ENCODE results near the gene MAST4.

Gene MAST4

DNA sequence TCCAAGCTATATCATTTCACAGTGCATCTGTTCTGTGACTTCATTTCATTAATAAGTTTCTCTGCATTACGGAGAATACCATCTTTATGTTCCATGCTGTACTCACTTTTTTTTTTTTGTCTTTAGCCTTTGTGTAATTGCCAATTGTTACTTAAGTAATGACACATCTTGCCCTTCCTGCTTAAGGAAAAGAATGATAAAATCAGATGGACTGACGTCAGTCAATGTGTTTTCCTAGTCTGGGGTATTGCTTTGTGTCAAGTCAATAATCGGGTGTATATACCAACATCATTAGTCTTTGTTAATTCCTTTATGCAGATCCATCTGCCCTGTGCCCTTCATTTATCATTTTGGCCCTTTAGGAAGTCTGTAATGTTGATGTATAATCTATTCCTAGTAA lies 466.9 kb downstream of the MAST4 start:
- no peak overlapping the region for H3K18ac ChIP-seq (ENCODE audit: low read depth in 1 of 2, low read length in 2 of 2)
- no peak overlapping the region for H2BK120ac ChIP-seq (ENCODE audit: low read depth, low read length)
- no peak overlapping the region for H3K4me3 ChIP-seq (ENCODE audit: insufficient read depth in 1 of 2, low read depth in 1 of 2, low read length in 2 of 2)
- H4K8ac ChIP-seq (ENCODE audit: low read length) = no peak overlapping the region
- no peak overlapping the region for H2BK5ac ChIP-seq (ENCODE audit: low read depth, low read length, poor library complexity, severe bottlenecking)
- peaks cover 17% of the 10 kb centered on the region for H3K79me1 ChIP-seq (replicated peaks; ENCODE audit: low read length, poor library complexity, severe bottlenecking)
- no peaks in the 10 kb centered on the region for H3K27me3 ChIP-seq (ENCODE audit: control insufficient read depth in 1 of 2, insufficient read depth in 1 of 2, low read length in 2 of 2)
- H3K36me3 ChIP-seq (ENCODE audit: control insufficient read depth in 1 of 2, insufficient read depth in 2 of 2, low read depth in 1 of 2, low read length in 2 of 2) = peaks cover 0 to 21% of the 10 kb centered on the region in 2 experiments
- no peak overlapping the region for H2BK12ac ChIP-seq (ENCODE audit: low read length in 2 of 2)
- H4K91ac ChIP-seq (ENCODE audit: low read length) = no peak overlapping the region
- no peak overlapping the region for H3K14ac ChIP-seq (ENCODE audit: low read length in 2 of 2)
- no peak overlapping the region for H2AK5ac ChIP-seq (ENCODE audit: low read length, severe bottlenecking)
- no peak overlapping the region for H3K27ac ChIP-seq (ENCODE audit: low read length, poor library complexity, severe bottlenecking)
- H3K4me1 ChIP-seq (ENCODE audit: control insufficient read depth, insufficient read depth, low read depth, low read length) = peaks cover 3% of the 10 kb centered on the region
- 100% methylated on average over 1 of the region's 3 CpGs for WGBS
- no peak overlapping the region for H3K23ac ChIP-seq (ENCODE audit: low read length in 2 of 2)
- no peak overlapping the region for H3K4ac ChIP-seq (ENCODE audit: low read depth in 1 of 2, low read length in 2 of 2)
- no peak overlapping the region for H2BK15ac ChIP-seq (ENCODE audit: low read depth, poor library complexity, severe bottlenecking)
- H3K9ac ChIP-seq (ENCODE audit: low read length) = no peak overlapping the region
- no peak overlapping the region for H2AFZ ChIP-seq (ENCODE audit: low read depth, low read length)
- H3K9me3 ChIP-seq (ENCODE audit: control insufficient read depth, low read length) = no peaks in the 10 kb centered on the region
- no peak overlapping the region for H3K4me2 ChIP-seq (ENCODE audit: low read length, poor library complexity, severe bottlenecking)
- DNase-seq = no peak

- Histone ChIP-seq H4K91ac (ENCODE audit: low read length) (no peak overlapping the region), H3K4me1 (ENCODE audit: control insufficient read depth, insufficient read depth, low read depth, low read length) (peaks cover 3% of the 10 kb centered on the region), H2BK120ac (ENCODE audit: low read depth, low read length) (no peak overlapping the region), H3K27me3 (ENCODE audit: control insufficient read depth in 1 of 2, insufficient read depth in 1 of 2, low read length in 2 of 2) (no peaks in the 10 kb centered on the region), H2BK5ac (ENCODE audit: low read depth, low read length, poor library complexity, severe bottlenecking) (no peak overlapping the region), H3K4ac (ENCODE audit: low read depth in 1 of 2, low read length in 2 of 2) (no peak overlapping the region), H2BK12ac (ENCODE audit: low read length in 2 of 2) (no peak overlapping the region), H3K36me3 (ENCODE audit: control insufficient read depth in 1 of 2, insufficient read depth in 2 of 2, low read depth in 1 of 2, low read length in 2 of 2) (peaks cover 0 to 21% of the 10 kb centered on the region in 2 experiments), H3K14ac (ENCODE audit: low read length in 2 of 2) (no peak overlapping the region), H2AFZ (ENCODE audit: low read depth, low read length) (no peak overlapping the region), H3K9ac (ENCODE audit: low read length) (no peak overlapping the region), H3K79me1 (replicated peaks; ENCODE audit: low read length, poor library complexity, severe bottlenecking) (peaks cover 18% of the 10 kb centered on the region), H2BK15ac (ENCODE audit: low read depth, poor library complexity, severe bottlenecking) (no peak overlapping the region), H3K4me2 (ENCODE audit: low read length, poor library complexity, severe bottlenecking) (no peak overlapping the region), H2AK5ac (ENCODE audit: low read length, severe bottlenecking) (no peak overlapping the region), H3K18ac (ENCODE audit: low read depth in 1 of 2, low read length in 2 of 2) (no peak overlapping the region), H3K9me3 (ENCODE audit: control insufficient read depth, low read length) (no peaks in the 10 kb centered on the region), H3K27ac (ENCODE audit: low read length, poor library complexity, severe bottlenecking) (no peak overlapping the region), H3K23ac (ENCODE audit: low read length in 2 of 2) (no peak overlapping the region), H4K8ac (ENCODE audit: low read length) (no peak overlapping the region), H3K4me3 (ENCODE audit: insufficient read depth in 1 of 2, low read depth in 1 of 2, low read length in 2 of 2) (no peak overlapping the region)
- 76% methylated on average over 3 of the region's 3 CpGs for WGBS
- peak; percentile 58 for DNase-seq
These were observed 467.6 kb downstream of the MAST4 start for GRCh38 chr5:67063791-67064190.

DNA sequence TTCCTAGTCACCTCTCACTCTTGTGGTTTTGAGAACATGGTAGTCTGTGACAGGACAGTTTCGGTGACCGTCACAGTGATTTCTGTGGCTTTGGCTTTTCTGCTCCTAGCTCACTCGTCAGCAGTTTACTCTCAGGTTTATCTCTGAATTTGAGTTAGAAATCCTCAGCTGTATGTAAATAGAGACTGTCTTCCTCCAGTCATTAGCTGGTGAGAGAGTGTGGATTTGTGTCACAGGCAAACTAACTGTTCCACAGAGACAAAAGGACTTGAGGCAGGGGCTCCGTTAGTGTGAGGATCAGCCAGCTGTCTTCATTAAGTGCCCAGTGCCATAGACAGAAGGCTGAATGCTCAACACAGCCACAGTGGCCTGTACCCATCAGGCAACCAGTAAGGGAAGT lies 469.0 kb downstream of the MAST4 start:
- Histone ChIP-seq H3K23ac (ENCODE audit: low read length in 2 of 2) (no peak overlapping the region), H2AFZ (ENCODE audit: low read depth, low read length) (no peak overlapping the region), H3K36me3 (ENCODE audit: control insufficient read depth in 1 of 2, insufficient read depth in 2 of 2, low read depth in 1 of 2, low read length in 2 of 2) (peaks cover 0 to 26% of the 10 kb centered on the region in 2 experiments), H3K4me1 (ENCODE audit: control insufficient read depth, insufficient read depth, low read depth, low read length) (no peaks in the 10 kb centered on the region), H2AK5ac (ENCODE audit: low read length, severe bottlenecking) (no peak overlapping the region), H2BK120ac (ENCODE audit: low read depth, low read length) (no peak overlapping the region), H3K4me3 (ENCODE audit: insufficient read depth in 1 of 2, low read depth in 1 of 2, low read length in 2 of 2) (no peak overlapping the region), H3K4me2 (ENCODE audit: low read length, poor library complexity, severe bottlenecking) (no peak overlapping the region), H3K18ac (ENCODE audit: low read depth in 1 of 2, low read length in 2 of 2) (no peak overlapping the region), H3K4ac (ENCODE audit: low read depth in 1 of 2, low read length in 2 of 2) (no peak overlapping the region), H2BK12ac (ENCODE audit: low read length in 2 of 2) (no peak overlapping the region), H3K14ac (ENCODE audit: low read length in 2 of 2) (no peak overlapping the region), H3K9ac (ENCODE audit: low read length) (no peak overlapping the region), H2BK15ac (ENCODE audit: low read depth, poor library complexity, severe bottlenecking) (no peak overlapping the region), H4K8ac (ENCODE audit: low read length) (no peak overlapping the region), H2BK5ac (ENCODE audit: low read depth, low read length, poor library complexity, severe bottlenecking) (no peak overlapping the region), H3K9me3 (ENCODE audit: control insufficient read depth, low read length) (no peaks in the 10 kb centered on the region), H3K27ac (ENCODE audit: low read length, poor library complexity, severe bottlenecking) (no peak overlapping the region), H4K91ac (ENCODE audit: low read length) (no peak overlapping the region), H3K27me3 (ENCODE audit: control insufficient read depth in 1 of 2, insufficient read depth in 1 of 2, low read length in 2 of 2) (no peaks in the 10 kb centered on the region), H3K79me1 (replicated peaks; ENCODE audit: low read length, poor library complexity, severe bottlenecking) (peaks cover 22% of the 10 kb centered on the region)
- no peak for DNase-seq
- 65% methylated on average over 4 of the region's 4 CpGs for WGBS

DNA sequence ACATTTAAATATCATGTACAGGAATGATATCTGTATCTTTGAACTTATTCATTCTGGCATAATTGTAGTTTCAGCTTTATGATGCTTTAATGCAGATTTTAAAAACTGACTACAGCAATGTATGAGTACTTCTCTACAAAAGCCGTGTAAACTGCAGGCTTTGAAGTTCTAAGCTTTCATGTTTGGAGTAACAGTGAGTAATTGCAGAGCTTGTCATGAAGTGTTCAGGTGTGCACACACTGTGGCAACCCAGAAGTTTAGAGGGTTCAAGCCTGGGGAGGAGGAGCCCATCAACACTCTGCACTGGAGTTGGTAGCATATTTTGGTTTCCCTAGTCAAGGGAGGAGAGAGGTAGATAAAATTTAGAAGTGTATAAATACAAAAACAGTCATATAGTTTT lies 469.5 kb downstream of the MAST4 start:
- no peak overlapping the region for H4K91ac ChIP-seq (ENCODE audit: low read length)
- no peak overlapping the region for H2BK15ac ChIP-seq (ENCODE audit: low read depth, poor library complexity, severe bottlenecking)
- H3K9ac ChIP-seq (ENCODE audit: low read length) = no peak overlapping the region
- 74% methylated on average over 1 of the region's 1 CpG for WGBS
- H3K27ac ChIP-seq (ENCODE audit: low read length, poor library complexity, severe bottlenecking) = no peak overlapping the region
- no peaks in the 10 kb centered on the region for H3K9me3 ChIP-seq (ENCODE audit: control insufficient read depth, low read length)
- peaks cover 22% of the 10 kb centered on the region for H3K79me1 ChIP-seq (replicated peaks; ENCODE audit: low read length, poor library complexity, severe bottlenecking)
- no peak overlapping the region for H3K4me3 ChIP-seq (ENCODE audit: insufficient read depth in 1 of 2, low read depth in 1 of 2, low read length in 2 of 2)
- no peak overlapping the region for H3K23ac ChIP-seq (ENCODE audit: low read length in 2 of 2)
- no peaks in the 10 kb centered on the region for H3K27me3 ChIP-seq (ENCODE audit: control insufficient read depth in 1 of 2, insufficient read depth in 1 of 2, low read length in 2 of 2)
- no peaks in the 10 kb centered on the region for H3K4me1 ChIP-seq (ENCODE audit: control insufficient read depth, insufficient read depth, low read depth, low read length)
- H3K4me2 ChIP-seq (ENCODE audit: low read length, poor library complexity, severe bottlenecking) = no peak overlapping the region
- H4K8ac ChIP-seq (ENCODE audit: low read length) = no peak overlapping the region
- H3K14ac ChIP-seq (ENCODE audit: low read length in 2 of 2) = no peak overlapping the region
- no peak overlapping the region for H2BK12ac ChIP-seq (ENCODE audit: low read length in 2 of 2)
- H3K18ac ChIP-seq (ENCODE audit: low read depth in 1 of 2, low read length in 2 of 2) = no peak overlapping the region
- DNase-seq = no peak
- no peak overlapping the region for H2BK120ac ChIP-seq (ENCODE audit: low read depth, low read length)
- H3K36me3 ChIP-seq (ENCODE audit: control insufficient read depth in 1 of 2, insufficient read depth in 2 of 2, low read depth in 1 of 2, low read length in 2 of 2) = peaks cover 0 to 27% of the 10 kb centered on the region in 2 experiments
- no peak overlapping the region for H2AK5ac ChIP-seq (ENCODE audit: low read length, severe bottlenecking)
- no peak overlapping the region for H2AFZ ChIP-seq (ENCODE audit: low read depth, low read length)
- no peak overlapping the region for H2BK5ac ChIP-seq (ENCODE audit: low read depth, low read length, poor library complexity, severe bottlenecking)
- H3K4ac ChIP-seq (ENCODE audit: low read depth in 1 of 2, low read length in 2 of 2) = no peak overlapping the region
